ENCODE data around the gene ACVRL1.

GRCh38 chr12:51879102-51879501, 28.2 kb upstream of the ACVRL1 start:
- TF ChIP-seq SP1 (CRISPR knock-in tag; conservative IDR thresholded peaks at IDR 0.05), result no peak
- TF ChIP-seq ZMAT4 (CRISPR knock-in tag; IDR thresholded peaks at IDR 0.05), result no peak
- no peak for TF ChIP-seq CTCF (IDR thresholded peaks at IDR 0.05)
- TF ChIP-seq NR2C2 (CRISPR knock-in tag; IDR thresholded peaks at IDR 0.05), result no peak
- TF ChIP-seq ZNF138 (CRISPR knock-in tag; conservative IDR thresholded peaks at IDR 0.05), result no peak
- TF ChIP-seq KAT7 (CRISPR knock-in tag; IDR thresholded peaks at IDR 0.05; ENCODE audit: borderline replicate concordance), result no peak
- TF ChIP-seq NFYB (CRISPR knock-in tag; conservative IDR thresholded peaks at IDR 0.05; ENCODE audit: low read depth), result no peak
- TF ChIP-seq MAX (CRISPR knock-in tag; IDR thresholded peaks at IDR 0.05), result no peak
- no peak for TF ChIP-seq ESRRA (CRISPR knock-in tag; IDR thresholded peaks at IDR 0.05; ENCODE audit: borderline replicate concordance)

All from WTC11 (cell line).